Measurements from ENCODE around the gene FICD. TPM values are rescaled to one million over a fixed set of nuclear protein-coding genes. Genes with fewer than 3 reads are reported as not detected.

FICD gene
- total and polyA plus RNA-seq, 9 of the 15 experiments (the other 6 are each of a cell fraction or from before 2014, with no cell fraction given), result 0.88 to 4.5 (median 1.9) TPM

DNA sequence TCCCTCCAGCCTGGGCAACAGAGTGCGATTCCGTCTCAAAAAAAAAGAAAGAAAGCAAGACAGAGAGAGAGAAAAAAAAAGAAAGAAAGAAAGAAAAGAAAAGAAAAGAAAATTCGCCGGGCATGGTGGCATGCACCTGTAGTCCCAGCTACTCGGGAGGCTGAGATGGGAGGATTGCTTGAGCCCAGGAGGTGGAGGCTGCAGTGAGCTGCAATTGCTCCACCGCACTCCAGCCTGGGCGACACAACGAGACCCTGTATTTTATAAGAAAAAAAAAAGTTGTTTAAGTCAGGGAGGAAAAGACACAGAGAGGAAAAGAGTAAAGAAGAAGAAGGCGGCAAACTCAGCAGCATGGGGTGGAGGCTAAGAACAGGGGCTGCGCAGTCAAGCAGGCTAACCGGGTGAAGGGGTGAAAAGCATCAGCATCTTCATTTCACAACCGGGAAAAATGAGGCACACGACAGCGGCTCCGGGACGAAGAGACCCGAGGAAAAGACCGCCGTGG, 557 bp upstream of the FICD start:
- intact Hi-C loops (cut with micrococcal nuclease), result loop anchor here (5.0 kb wide), 2 partner anchors 522 to 597 kb away; no protein-coding TSS in a partner anchor
- no peak for FAIRE-seq
- no TSS peak for BruUV-seq (replicated peaks)
- POLR2A ChIA-PET, result interaction anchor here (1.7 kb wide), 1 partner anchor 46 kb away, joined by 7 read pairs; the partner anchor contains the start of gene SART3
- Histone ChIP-seq H4K20me1 (replicated peaks; ENCODE audit: control insufficient read depth, insufficient read depth, low read length) (no peaks in the 10 kb centered on the region), H3K9me3 (replicated peaks; ENCODE audit: control insufficient read depth, insufficient read depth, low read depth, low read length) (no peaks in the 10 kb centered on the region), H2AFZ (ENCODE audit: low read depth, low read length) (peak overlapping the region; percentile 98), H3K9me1 (ENCODE audit: control insufficient read depth, insufficient read depth, low read length) (no peaks in the 10 kb centered on the region), H3K4me3 (peak overlapping the region; percentile 67), H3K36me3 (ENCODE audit: control insufficient read depth, insufficient read depth, low read length) (peaks cover 23% of the 10 kb centered on the region; the same call in 2 of the 3 replicates), H3K27ac (ENCODE audit: extremely low read depth, low read depth, low read length) (no peak overlapping the region), H3K4me2 (ENCODE audit: insufficient read depth, low read length) (peak overlapping the region; percentile 89), H3K4me1 (replicated peaks in 1 of 2; ENCODE audit: control insufficient read depth in 2 of 2, insufficient read depth in 2 of 2, low read length in 2 of 2) (peaks cover 8 to 23% of the 10 kb centered on the region in 2 experiments; a peak in 4 of 5 replicates), H3K79me2 (ENCODE audit: control insufficient read depth, insufficient read depth, low read length) (peaks cover 8% of the 10 kb centered on the region), H3K9ac (ENCODE audit: insufficient read depth in 1 of 2, low read depth in 2 of 2, low read length in 2 of 2) (peak overlapping the region; percentile 27 to 56; a peak in 2 of 4 replicates), H3K27me3 (ENCODE audit: control insufficient read depth in 2 of 2, insufficient read depth in 2 of 2, low read length in 2 of 2) (no peaks in the 10 kb centered on the region)
- in situ Hi-C loops (cut with MboI), result no loop called here
- 31% methylated on average over 14 of the region's 19 CpGs for WGBS (ENCODE audit: insufficient coverage, low coverage, missing lambda C conversion rate)
- peak; percentile 0; the same call in 2 of the 3 replicates for ATAC-seq
- CTCF ChIA-PET (ENCODE audit: low intra/inter-chr PET ratio), result no interaction called here
- DNase-seq (ENCODE audit: extremely low read depth in 1 of 4, low spot score in 3 of 4), result no peak
- TF ChIP-seq HLTF (IDR thresholded peaks at IDR 0.05) (peak; percentile 65; the same call in 1 of the 2 replicates), BCOR (IDR thresholded peaks at IDR 0.05) (peak; percentile 72), CAMTA2 (CRISPR knock-in tag; conservative IDR thresholded peaks at IDR 0.05) (0 out of 2 replicates have a peak, but pooled peaks have one; percentile 52), TEAD1 (CRISPR knock-in tag; IDR thresholded peaks at IDR 0.05) (0 out of 4 replicates have a peak, but pooled peaks of 1 of the 2 experiments have one; percentile 55), NKRF (IDR thresholded peaks at IDR 0.05; ENCODE audit: borderline replicate concordance) (peak; percentile 32; the same call in 1 of the 2 replicates), SMARCA4 (IDR thresholded peaks at IDR 0.05) (peak; percentile 27; the same call in 1 of the 2 replicates), CEBPG (CRISPR knock-in tag; IDR thresholded peaks at IDR 0.05) (peak; percentile 20; the same call in 1 of the 2 replicates), CEBPG (tag; conservative IDR thresholded peaks at IDR 0.05 in 1 of 2, IDR thresholded peaks at IDR 0.05 in 1 of 2) (no peak), SRSF1 (IDR thresholded peaks at IDR 0.05; ENCODE audit: low read depth, low read length) (no peak)

Data from K562 (cell line).